ENCODE data around the gene CCNB1IP1. TPM values are rescaled to one million over a fixed set of nuclear protein-coding genes. Genes with fewer than 3 reads are reported as not detected.

Gene CCNB1IP1
- total and polyA plus RNA-seq, 7 donors = 11.9 to 67.4 (median 35.9) TPM

- Histone ChIP-seq H3K36me3 (ENCODE audit: insufficient read depth in 1 of 2, low read depth in 1 of 2) (peaks cover 0 to 17% of the 10 kb centered on the region in 2 donors), H3K27ac (peak overlapping the region; percentile 85), H3K27me3 (ENCODE audit: insufficient read depth in 3 of 3, low read length in 2 of 3) (no peaks in the 10 kb centered on the region), H3K4me1 (peaks cover 17% of the 10 kb centered on the region), H3K9me3 (no peaks in the 10 kb centered on the region), H3K4me3 (peak overlapping the region; percentile 77)
- ATAC-seq (peak; percentile 41 to 63 (median 48)), DNase-seq (no peak)
- no peak for TF ChIP-seq CTCF (IDR thresholded peaks at IDR 0.05)
- intact Hi-C loops (cut with DNase I) = loop anchor here in 1 of 2 donors (10.0 kb wide), 1 partner anchor 352 kb away; the partner anchor contains the start of genes ANG and RNASE4
- 1 to 3% (median 1%) methylated on average over 4 of the region's 4 CpGs for WGBS, 3 donors
Observed at GRCh38 chr14:20332431-20332787, 670 bp downstream of the CCNB1IP1 start.

GRCh38 chr14:20331053-20331613 lies 1.9 kb downstream of the CCNB1IP1 start:
- H3K4me3 ChIP-seq = peak overlapping the region; percentile 77
- TF ChIP-seq CTCF (IDR thresholded peaks at IDR 0.05) = no peak
- H3K9me3 ChIP-seq = no peaks in the 10 kb centered on the region
- intact Hi-C loops (cut with DNase I) = loop anchor here in 1 of 2 donors (10.0 kb wide), 1 partner anchor 354 kb away; the partner anchor contains the start of genes ANG and RNASE4
- H3K36me3 ChIP-seq (ENCODE audit: insufficient read depth in 1 of 2, low read depth in 1 of 2) = peaks cover 0 to 26% of the 10 kb centered on the region in 2 donors
- 76 to 85% (median 78%) methylated on average over 2 of the region's 2 CpGs for WGBS, 3 donors
- peaks cover 21% of the 10 kb centered on the region for H3K4me1 ChIP-seq
- DNase-seq = no peak
- no peaks in the 10 kb centered on the region for H3K27me3 ChIP-seq (ENCODE audit: insufficient read depth in 3 of 3, low read length in 2 of 3)
- no peak overlapping the region for H3K27ac ChIP-seq
- no peak for ATAC-seq

GRCh38 chr14:20329355-20329754 lies 3.7 kb downstream of the CCNB1IP1 start:
- Histone ChIP-seq H3K9me3 (no peaks in the 10 kb centered on the region), H3K27me3 (ENCODE audit: insufficient read depth in 3 of 3, low read length in 2 of 3) (no peaks in the 10 kb centered on the region), H3K27ac (no peak overlapping the region), H3K4me3 (no peak overlapping the region), H3K36me3 (ENCODE audit: insufficient read depth in 1 of 2, low read depth in 1 of 2) (peaks cover 6 to 44% of the 10 kb centered on the region in 2 donors), H3K4me1 (peaks cover 21% of the 10 kb centered on the region)
- intact Hi-C loops (cut with DNase I) = loop anchor here in 1 of 2 donors (2.0 kb wide), 1 partner anchor 277 kb away; no protein-coding TSS in a partner anchor
- WGBS, 3 donors = 47 to 93% (median 71%) methylated on average over 2 of the region's 2 CpGs
- DNase-seq = no peak
- ATAC-seq = no peak
- TF ChIP-seq CTCF (IDR thresholded peaks at IDR 0.05) = no peak

GRCh38 chr14:20328705-20329104 lies 4.4 kb downstream of the CCNB1IP1 start:
- Histone ChIP-seq H3K36me3 (ENCODE audit: insufficient read depth in 1 of 2, low read depth in 1 of 2) (peaks cover 6 to 50% of the 10 kb centered on the region in 2 donors), H3K4me1 (peaks cover 21% of the 10 kb centered on the region), H3K9me3 (no peaks in the 10 kb centered on the region), H3K27me3 (ENCODE audit: insufficient read depth in 3 of 3, low read length in 2 of 3) (no peaks in the 10 kb centered on the region), H3K27ac (no peak overlapping the region), H3K4me3 (no peak overlapping the region)
- ATAC-seq (no peak), DNase-seq (no peak)
- 45 to 60% (median 54%) methylated on average over 2 of the region's 2 CpGs for WGBS, 3 donors
- no peak for TF ChIP-seq CTCF (IDR thresholded peaks at IDR 0.05)
- intact Hi-C loops (cut with DNase I) = loop anchor here in 1 of 2 donors (2.0 kb wide), 1 partner anchor 278 kb away; no protein-coding TSS in a partner anchor
